GM18951 (cell line): Measurements from ENCODE around the gene C16orf86.

Experiments used
- POLR2A ChIP-seq: IDR thresholded peaks from 4 replicates; pipeline ENCODE4 v1.6.1; 2011; ENCODE audit warnings: mild to moderate bottlenecking; ENCODE audit not compliant: insufficient read length, insufficient read depth; ENCODE audit errors: extremely low read depth
- in situ Hi-C: fragments of 300-500 bp; cut with MboI; formaldehyde crosslinking; loops from one replicate; pipeline ENCODE4 v1.12.0; 2022; ENCODE audit warnings: low sequenced_read_pairs, mixed read lengths, inconsistent platforms; ENCODE audit not compliant: unreplicated experiment

Gene C16orf86, protein sequence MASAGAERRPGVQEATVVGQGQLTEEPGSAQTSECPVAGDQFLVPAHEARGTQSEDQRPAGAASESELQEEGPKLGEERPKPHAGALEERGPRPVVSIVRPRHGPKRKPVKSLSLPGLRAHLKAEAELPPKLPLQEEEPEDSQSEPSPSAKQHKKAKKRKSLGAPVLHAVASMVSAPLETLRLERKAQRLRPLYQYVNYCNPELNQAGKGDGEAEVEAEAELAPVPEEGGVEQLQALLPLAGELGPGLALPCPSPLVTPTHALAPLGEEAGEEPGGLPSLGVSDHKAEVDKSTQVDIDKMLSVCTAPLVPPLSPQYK

DNA sequence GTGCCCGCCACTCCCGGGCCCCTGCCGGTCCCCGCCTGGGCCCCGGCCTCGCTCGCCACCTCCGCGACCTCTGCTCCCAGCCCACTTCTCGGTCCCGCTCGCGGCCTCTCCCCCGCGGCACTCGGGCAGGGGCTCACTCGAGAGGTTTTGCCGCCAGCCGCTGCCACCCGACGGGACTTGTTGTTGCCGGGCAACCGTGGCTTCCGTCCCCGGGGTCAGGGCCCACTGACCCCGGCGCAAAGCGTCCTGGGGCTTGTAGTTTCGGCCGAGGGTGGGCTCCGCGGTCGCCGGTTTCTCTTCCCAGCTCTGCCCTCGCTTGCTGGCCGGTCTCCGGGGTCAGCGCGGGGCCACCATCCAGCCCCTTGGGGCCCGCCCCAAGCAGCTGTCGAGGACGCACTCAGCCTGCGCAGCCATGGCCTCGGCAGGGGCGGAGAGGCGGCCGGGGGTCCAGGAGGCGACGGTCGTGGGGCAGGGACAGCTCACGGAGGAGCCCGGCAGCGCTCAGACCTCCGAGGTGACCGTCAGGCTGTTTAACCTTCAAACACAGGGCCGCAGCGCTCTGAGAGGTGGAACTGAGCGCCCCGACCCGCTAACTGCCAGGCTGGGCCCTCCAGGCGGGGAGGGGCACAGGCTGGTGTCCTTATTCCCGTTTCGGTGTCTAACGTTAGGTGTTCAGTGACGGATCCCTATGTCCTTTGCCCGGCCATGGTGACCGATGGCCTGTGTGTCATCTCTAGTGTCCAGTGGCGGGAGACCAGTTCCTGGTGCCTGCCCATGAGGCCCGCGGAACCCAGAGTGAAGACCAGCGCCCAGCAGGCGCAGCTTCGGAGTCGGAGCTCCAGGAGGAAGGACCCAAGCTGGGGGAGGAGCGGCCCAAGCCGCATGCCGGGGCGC lies at the start of gene C16orf86, which contains the start of gene ENKD1:
C16orf86 (plus strand) TSS at position 256 of the 894 bp plus-strand sequence; CDS start at position 413, 157 bp downstream.
ENKD1 (minus strand) TSS at position 192 of the 894 bp plus-strand sequence. CDS start 308 bp downstream, outside the sequence.
- in situ Hi-C loops, result loop anchor here (25.0 kb wide), 1 partner anchor 370 kb away; no protein-coding TSS in a partner anchor
- TF ChIP-seq POLR2A, result peak; percentile 14

DNA sequence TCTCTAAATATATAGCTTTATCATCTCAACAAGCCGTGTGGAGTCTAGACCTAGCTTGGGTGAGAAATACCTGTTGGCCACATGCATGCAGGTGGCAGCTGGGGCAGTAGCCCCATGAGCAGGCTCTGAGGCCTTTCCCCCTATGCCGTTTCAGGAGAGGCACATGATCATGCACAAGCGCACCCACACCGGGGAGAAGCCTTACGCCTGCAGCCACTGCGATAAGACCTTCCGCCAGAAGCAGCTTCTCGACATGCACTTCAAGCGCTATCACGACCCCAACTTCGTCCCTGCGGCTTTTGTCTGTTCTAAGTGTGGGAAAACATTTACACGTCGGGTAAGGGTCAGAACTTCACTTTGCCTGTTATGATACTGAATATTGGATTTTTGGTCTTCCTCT lies 38.4 kb upstream of the C16orf86 start:
- in situ Hi-C loops, result no loop called here
- TF ChIP-seq POLR2A, result no peak

DNA sequence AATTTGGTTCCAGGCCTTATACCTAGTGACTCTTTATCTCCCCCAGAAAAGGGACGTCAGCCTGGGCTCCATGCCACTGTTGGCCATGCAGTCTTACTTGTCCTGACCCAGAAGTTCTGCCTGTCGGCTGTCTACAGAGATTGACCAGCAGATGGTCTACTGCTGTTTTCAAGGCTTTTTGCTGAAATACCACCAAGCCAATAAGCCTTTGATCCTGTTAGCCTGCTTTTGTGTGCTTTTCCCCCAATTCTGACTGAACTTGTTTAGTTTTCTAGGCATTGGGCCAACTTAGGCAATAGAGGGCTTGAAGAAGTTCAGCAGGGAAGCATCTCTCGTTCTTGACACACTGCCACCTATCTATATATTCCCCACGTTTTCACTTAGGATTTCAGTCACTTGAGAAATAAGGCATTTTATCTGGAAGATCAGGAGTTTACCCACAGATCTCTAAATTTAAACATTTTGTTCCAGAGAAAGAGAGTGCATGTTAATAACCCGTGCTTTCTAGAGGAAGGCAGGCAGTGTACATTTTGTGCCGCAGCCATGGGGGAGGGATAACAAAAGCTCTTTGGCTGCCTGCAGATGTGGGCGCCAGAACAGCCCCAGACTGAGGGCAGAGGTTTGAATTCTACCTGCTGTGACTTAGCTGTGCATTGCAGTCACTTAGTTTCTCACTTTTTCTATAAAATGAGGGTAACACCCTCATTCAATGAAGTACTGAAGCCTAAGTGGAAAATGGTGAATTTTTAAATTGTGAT lies 34.0 kb upstream of the C16orf86 start:
- in situ Hi-C loops, result no loop called here
- no peak for TF ChIP-seq POLR2A

DNA sequence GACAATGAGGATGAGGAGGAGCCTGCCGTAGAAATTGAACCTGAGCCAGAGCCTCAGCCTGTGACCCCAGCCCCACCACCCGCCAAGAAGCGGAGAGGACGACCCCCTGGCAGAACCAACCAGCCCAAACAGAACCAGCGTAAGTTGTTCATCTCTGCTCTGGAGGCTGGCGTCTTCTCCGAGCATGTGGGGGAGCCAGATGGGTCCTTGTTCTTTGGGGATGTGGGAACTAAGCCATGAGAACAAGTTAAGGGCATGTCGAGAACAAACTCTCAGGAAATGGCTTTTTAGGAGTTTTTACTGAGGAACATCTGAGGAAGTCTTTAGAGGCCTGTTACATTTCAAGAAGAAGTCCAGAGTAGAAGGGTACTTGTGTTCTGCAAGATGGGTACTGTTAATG lies 29.9 kb upstream of the C16orf86 start:
- TF ChIP-seq POLR2A, result no peak
- in situ Hi-C loops, result no loop called here

DNA sequence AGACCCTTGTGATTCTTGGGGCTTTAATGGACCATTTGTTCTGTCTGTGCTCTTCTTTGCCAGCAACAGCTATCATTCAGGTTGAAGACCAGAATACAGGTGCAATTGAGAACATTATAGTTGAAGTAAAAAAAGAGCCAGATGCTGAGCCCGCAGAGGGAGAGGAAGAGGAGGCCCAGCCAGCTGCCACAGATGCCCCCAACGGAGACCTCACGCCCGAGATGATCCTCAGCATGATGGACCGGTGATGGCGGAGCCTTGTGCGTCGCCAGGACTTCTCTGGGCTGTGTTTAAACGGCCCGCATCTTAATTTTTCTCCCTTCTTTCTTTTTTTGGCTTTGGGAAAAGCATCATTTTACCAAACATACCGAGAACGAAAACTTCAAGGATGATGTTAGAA lies 29.0 kb upstream of the C16orf86 start:
- in situ Hi-C loops, result no loop called here
- no peak for TF ChIP-seq POLR2A

DNA sequence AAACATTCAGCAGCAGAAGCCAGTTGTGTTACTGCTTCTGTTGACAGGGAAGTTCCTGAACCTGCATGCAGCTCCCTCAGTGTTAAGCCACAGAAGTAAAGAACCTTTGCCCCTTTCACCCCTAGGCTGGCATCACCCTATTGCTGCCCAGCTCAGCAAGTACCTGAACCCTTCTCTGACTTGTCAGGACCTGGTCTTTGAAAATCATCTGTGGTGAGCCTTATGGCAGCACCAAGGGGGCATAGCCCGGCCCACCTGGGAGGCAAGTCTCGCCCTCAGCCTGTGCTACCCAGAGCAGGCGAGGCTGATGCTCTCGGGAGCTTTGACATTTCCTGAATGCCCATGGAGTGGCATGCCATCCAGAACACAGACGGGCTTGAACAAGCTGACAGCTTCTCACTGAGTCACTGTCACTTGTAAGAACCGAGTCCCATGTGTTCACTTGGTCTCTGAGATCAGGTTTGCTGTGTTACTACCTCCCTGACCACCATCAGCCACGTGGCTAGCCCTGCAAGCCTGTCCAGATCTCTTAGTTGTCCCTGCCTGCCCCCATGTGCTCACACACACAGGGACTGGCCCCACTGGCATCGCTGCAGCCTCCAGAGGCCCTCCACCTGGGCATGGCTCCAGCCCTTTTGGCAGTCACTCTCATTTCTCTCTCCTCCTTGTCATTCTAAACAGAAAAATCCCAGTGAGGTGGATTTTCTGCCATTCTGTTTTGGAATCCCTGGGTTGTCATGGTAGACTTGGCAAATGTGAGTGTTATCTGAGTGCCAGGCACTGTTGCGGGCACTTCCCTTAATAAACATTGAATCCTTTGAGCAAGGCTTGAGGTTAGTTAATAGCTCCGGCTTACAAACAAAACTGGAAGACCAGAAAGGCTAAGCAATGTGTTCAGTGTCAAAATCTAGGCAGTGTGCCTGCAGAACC lies 24.6 kb upstream of the C16orf86 start:
- in situ Hi-C loops, result loop anchor here (5.0 kb wide), 1 partner anchor 100 kb away; no protein-coding TSS in a partner anchor
- no peak for TF ChIP-seq POLR2A

DNA sequence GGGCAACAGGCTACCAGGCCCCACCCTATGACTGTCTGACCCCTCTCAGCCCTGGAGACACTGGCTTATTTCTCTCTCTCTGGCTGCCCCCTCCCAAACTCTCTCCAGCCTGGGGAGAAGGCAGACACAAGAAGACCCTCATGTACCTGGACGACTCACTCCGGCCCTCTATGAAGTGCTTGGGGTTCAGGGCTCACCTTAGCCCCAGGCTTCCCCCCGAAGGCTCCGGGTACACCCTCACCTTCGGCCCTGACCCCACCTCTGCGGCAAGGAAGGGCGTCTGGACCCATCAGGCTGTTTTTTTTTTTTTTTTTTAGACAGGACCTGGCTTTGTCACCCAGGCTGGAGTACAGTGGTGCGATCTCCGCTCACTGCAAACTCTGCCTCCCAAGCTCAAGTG lies 22.6 kb upstream of the C16orf86 start:
- no peak for TF ChIP-seq POLR2A
- in situ Hi-C loops, result loop anchor here (5.0 kb wide), 1 partner anchor 102 kb away; no protein-coding TSS in a partner anchor

DNA sequence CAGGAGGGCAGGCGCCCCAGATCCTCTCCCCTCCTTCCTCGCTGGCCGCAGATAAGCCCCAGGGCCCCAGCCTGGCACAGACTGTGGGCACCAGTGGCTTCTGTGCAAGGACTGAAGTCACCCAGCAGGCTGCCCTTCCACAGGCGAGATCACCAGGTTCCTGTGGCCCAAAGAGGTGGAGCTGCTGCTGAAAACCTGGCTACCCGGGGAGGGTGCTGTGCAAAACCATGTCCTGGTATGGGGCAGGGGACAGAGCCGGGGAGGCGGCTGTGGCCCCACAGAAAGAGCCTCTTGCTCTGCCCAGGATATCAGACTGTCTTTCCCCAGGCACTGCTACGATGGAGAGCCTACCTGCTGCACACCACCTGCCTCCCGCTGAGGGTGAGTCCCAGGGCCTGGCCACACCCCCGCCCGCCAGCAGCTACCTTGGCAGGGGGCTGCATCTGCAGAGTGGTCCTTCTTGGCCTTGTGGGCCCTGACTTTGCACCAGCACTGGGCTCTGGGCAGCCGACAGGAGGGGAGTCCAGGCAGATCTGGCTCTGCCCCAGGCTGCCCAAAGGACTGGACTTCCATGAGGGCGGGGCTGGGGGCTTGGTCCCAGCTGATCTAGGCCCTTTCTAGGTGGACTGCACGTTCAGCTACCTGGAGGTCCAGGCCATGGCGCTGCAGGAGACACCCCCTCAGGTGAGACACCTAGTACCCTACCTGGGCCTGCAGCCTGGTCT lies 21.1 kb upstream of the C16orf86 start:
- in situ Hi-C loops, result no loop called here
- no peak for TF ChIP-seq POLR2A

DNA sequence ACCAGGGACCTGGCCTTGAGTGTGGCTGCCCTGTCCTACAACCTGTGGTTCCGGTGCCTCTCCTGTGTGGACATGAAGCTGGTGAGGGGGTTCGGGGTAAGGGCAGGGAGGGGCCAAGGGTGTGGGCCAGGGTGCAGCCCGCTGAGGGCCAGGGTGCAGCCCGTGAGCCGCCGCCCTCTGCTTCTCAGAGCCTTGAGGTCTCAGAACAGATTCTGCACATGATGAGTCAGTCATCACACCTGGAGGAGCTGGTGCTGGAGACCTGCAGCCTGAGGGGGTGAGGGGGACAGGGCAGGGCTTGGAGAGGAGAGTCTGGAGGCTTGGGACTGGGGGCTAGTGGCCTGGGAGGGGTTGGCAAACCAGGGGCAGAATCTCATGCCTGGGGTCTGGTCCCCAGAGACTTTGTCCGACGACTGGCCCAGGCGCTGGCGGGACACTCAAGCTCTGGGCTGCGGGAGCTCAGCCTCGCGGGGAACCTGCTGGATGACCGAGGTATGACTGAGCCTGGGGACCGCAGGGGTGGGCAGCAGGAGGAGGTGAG lies 19.4 kb upstream of the C16orf86 start:
- in situ Hi-C loops, result no loop called here
- no peak for TF ChIP-seq POLR2A

DNA sequence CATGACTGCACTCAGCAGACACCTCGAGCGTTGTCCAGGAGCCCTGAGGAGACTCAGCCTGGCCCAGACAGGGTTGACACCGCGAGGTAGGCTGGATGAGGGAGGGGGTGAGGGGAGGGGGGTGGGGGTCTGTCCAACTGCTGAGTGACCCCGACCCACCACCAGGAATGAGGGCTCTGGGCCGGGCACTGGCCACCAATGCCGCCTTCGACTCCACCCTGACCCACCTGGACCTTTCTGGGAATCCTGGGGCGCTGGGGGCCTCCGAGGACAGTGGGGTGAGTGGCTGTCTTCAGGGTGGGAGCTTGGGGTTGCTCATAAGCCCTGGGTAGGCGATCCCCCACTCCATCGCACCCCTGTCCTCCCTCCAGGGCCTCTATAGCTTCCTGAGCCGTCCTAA lies 18.9 kb upstream of the C16orf86 start:
- in situ Hi-C loops, result no loop called here

More for the DNA sequence above, 18.9 kb upstream of the C16orf86 start:
- no peak for TF ChIP-seq POLR2A
